SHP77 treated with DMSO at 0.1 percent for 48 hours (cell line): ENCODE results near the gene MOSPD2.

Source experiments
- DNase-seq: peaks from one replicate; lab custom pipeline; 2025; lab: John Stamatoyannopoulos, UW

MOSPD2 gene

GRCh38 chrX:14915596-14915995 is 42.4 kb downstream of the MOSPD2 start:
- DNase-seq, result no peak

- no peak for DNase-seq
Measured at GRCh38 chrX:14916017-14916674, 42.9 kb downstream of the MOSPD2 start.

GRCh38 chrX:14919407-14919806 is 46.2 kb downstream of the MOSPD2 start:
- DNase-seq, result no peak

- DNase-seq, result no peak
Measured at GRCh38 chrX:14920196-14920595, 47.0 kb downstream of the MOSPD2 start.

GRCh38 chrX:14922437-14922836 is 49.2 kb downstream of the MOSPD2 start:
- DNase-seq, result no peak

GRCh38 chrX:14923761-14924160 is 50.5 kb downstream of the MOSPD2 start:
- no peak for DNase-seq

GRCh38 chrX:14926471-14926870 is 53.2 kb downstream of the MOSPD2 start:
- no peak for DNase-seq

- DNase-seq, result no peak
Measured at GRCh38 chrX:14927401-14927800, 54.2 kb downstream of the MOSPD2 start.

GRCh38 chrX:14930663-14931062 is 57.4 kb downstream of the MOSPD2 start:
- DNase-seq, result no peak

GRCh38 chrX:14932136-14932535 is 58.9 kb downstream of the MOSPD2 start:
- no peak for DNase-seq

- no peak for DNase-seq
Measured at GRCh38 chrX:14934423-14934822, 61.2 kb downstream of the MOSPD2 start.

GRCh38 chrX:14936561-14936960 is 63.3 kb downstream of the MOSPD2 start:
- no peak for DNase-seq

- no peak for DNase-seq
Measured at GRCh38 chrX:14939644-14940043, 66.4 kb downstream of the MOSPD2 start.

GRCh38 chrX:14941301-14941700 is 68.1 kb downstream of the MOSPD2 start:
- DNase-seq, result no peak

- DNase-seq, result no peak
Measured at GRCh38 chrX:14942341-14942740, 69.1 kb downstream of the MOSPD2 start.

GRCh38 chrX:14943962-14944361 is 70.7 kb downstream of the MOSPD2 start:
- no peak for DNase-seq

- no peak for DNase-seq
Measured at GRCh38 chrX:14946606-14947155, 73.5 kb downstream of the MOSPD2 start.

- no peak for DNase-seq
Measured at GRCh38 chrX:14948691-14949090, 75.5 kb downstream of the MOSPD2 start.

- DNase-seq, result no peak
Measured at GRCh38 chrX:14956813-14957582, 83.8 kb downstream of the MOSPD2 start.

GRCh38 chrX:14963447-14964236 is 90.4 kb downstream of the MOSPD2 start:
- DNase-seq, result no peak

GRCh38 chrX:14964500-14964899 is 91.3 kb downstream of the MOSPD2 start:
- no peak for DNase-seq
